Smooth muscle cell (in vitro differentiated cells): ENCODE data around the gene TFB1M. TPM values are rescaled to one million over a fixed set of nuclear protein-coding genes. Genes with fewer than 3 reads are reported as not detected.

Experiments used
- DNase-seq: peaks from one replicate; lab custom pipeline; 2025; ENCODE audit not compliant: unreplicated experiment; lab: John Stamatoyannopoulos, UW
- H2AFZ ChIP-seq: fragments of 200-600 bp; sonication (generic); 2 replicates; pipeline ENCODE4 v1.6.0; 2016; ENCODE audit warnings: antibody characterized with exemption, low read depth, mild to moderate bottlenecking
- H3F3A ChIP-seq: fragments of 200-600 bp; sonication (generic); 2 replicates; pipeline ENCODE4 v1.6.0; 2017; ENCODE audit warnings: antibody characterized with exemption, low read depth
- H3K27ac ChIP-seq: fragments of 200-600 bp; sonication (generic); 2 replicates; pipeline ENCODE4 v1.5.1; 2016; ENCODE audit warnings: low read depth, mild to moderate bottlenecking
- H3K27me3 ChIP-seq: fragments of 200-600 bp; sonication (generic); 2 replicates; pipeline ENCODE4 v1.6.1; 2016; ENCODE audit warnings: low read depth, mild to moderate bottlenecking
- H3K36me3 ChIP-seq: fragments of 200-600 bp; sonication (generic); 2 replicates; pipeline ENCODE4 v1.5.1; 2016; ENCODE audit warnings: low read depth
- H3K4me1 ChIP-seq: fragments of 200-600 bp; sonication (generic); 2 replicates; pipeline ENCODE4 v1.5.1; 2016; ENCODE audit warnings: low read depth
- H3K4me2 ChIP-seq: fragments of 200-600 bp; sonication (generic); 2 replicates; pipeline ENCODE4 v1.6.0; 2016; ENCODE audit warnings: mild to moderate bottlenecking
- H3K4me3 ChIP-seq: fragments of 200-600 bp; sonication (generic); 2 replicates; pipeline ENCODE4 v1.5.1; 2016; ENCODE audit warnings: mild to moderate bottlenecking
- H3K79me2 ChIP-seq: fragments of 200-600 bp; sonication (generic); 2 replicates; pipeline ENCODE4 v1.6.0; 2016; ENCODE audit warnings: low read depth, mild to moderate bottlenecking
- H3K9ac ChIP-seq: fragments of 200-600 bp; sonication (generic); 2 replicates; pipeline ENCODE4 v1.6.0; 2016; ENCODE audit warnings: low read depth
- H3K9me3 ChIP-seq: fragments of 200-600 bp; sonication (generic); replicated peaks from 2 replicates; pipeline ENCODE4 v1.5.1; 2016; ENCODE audit warnings: low read depth
- H4K20me1 ChIP-seq: fragments of 200-600 bp; sonication (generic); 2 replicates; pipeline ENCODE4 v1.6.0; 2016; ENCODE audit warnings: low read depth
- CTCF ChIP-seq: fragments of 200-600 bp; sonication (generic); IDR thresholded peaks from 2 replicates; pipeline ENCODE4 v1.5.1; 2017; ENCODE audit warnings: borderline replicate concordance, mild to moderate bottlenecking, antibody characterized with exemption; ENCODE audit not compliant: insufficient read depth, poor library complexity, severe bottlenecking
- WGBS: methylation state at CpG from one replicate; pipeline ENCODE4 v1.1.7; 2016; ENCODE audit warnings: low lambda C conversion rate; 5-methylcytosine and 5-hydroxymethylcytosine counted together
- polyA plus RNA-seq: library from polyadenylated mRNA; unstranded; fragments of >200 nt; fragmentation: Nextera tagmentation; extraction: Ambion mirVana; gene quantifications from 2 replicates; pipeline ENCODE4 v1.2.1, GENCODE V29; 2016
- total RNA-seq: library from RNA; depleted of rRNA; stranded (reverse); fragments of >200 nt; gene quantifications from 2 replicates; pipeline ENCODE4 v1.2.3, GENCODE V29; 2014

Gene TFB1M
- total and polyA plus RNA-seq, 2 experiments from 2014 or later, result 12.1 to 16.9 TPM

DNA sequence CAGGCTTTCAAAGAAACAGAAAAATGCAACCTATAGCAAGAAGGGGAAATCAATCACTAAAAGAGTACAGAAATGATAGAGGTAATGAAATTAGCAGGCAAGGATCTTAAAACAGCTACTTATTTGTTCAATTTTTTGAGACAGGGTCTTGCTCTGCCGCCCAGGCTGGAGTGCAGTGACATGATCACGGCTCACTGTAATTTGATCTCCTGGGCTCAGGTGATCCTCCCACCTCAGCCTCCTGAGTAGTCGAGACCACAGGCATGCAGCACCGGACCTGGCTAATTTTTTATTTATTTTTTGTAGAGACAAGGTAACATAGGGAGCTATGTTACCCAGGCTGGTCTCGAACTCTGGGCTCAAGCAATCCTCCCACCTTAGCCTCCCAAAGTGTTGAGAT, 21.6 kb downstream of the TFB1M start:
- Histone ChIP-seq H3K4me1 (peaks cover 8% of the 10 kb centered on the region), H3F3A (no peaks in the 10 kb centered on the region), H3K27ac (no peak overlapping the region), H2AFZ (no peak overlapping the region), H3K4me2 (no peak overlapping the region), H3K27me3 (no peaks in the 10 kb centered on the region), H3K36me3 (peaks cover 2% of the 10 kb centered on the region), H3K4me3 (no peak overlapping the region), H3K79me2 (no peaks in the 10 kb centered on the region), H4K20me1 (no peaks in the 10 kb centered on the region), H3K9ac (no peak overlapping the region), H3K9me3 (no peaks in the 10 kb centered on the region)
- DNase-seq, result no peak
- 65% methylated on average over 5 of the region's 5 CpGs for WGBS
- TF ChIP-seq CTCF, result no peak

DNA sequence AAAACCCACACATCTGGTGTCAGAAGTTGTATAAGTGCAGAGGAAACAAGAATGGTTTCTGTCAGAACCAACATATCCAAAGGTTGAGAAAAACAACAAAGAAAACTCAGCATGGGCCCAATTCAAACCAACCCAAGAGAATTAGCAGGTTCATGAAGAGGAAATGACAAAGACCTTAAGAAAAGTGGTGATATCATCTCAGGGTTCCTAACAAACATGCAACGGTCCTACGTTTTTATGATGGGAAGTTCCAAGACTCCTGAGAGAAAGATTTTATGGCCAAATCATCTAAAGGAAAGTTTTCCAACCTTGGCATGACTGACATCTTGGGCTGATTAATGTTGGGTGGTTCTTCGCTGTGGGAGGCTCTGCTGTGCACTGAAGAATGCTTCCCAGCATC, 23.0 kb downstream of the TFB1M start:
- WGBS, result 91% methylated on average over 3 of the region's 3 CpGs
- no peaks in the 10 kb centered on the region for H4K20me1 ChIP-seq
- no peak overlapping the region for H3K4me3 ChIP-seq
- no peak overlapping the region for H3K27ac ChIP-seq
- no peaks in the 10 kb centered on the region for H3K9me3 ChIP-seq
- H3K36me3 ChIP-seq, result no peaks in the 10 kb centered on the region
- DNase-seq, result no peak
- no peak overlapping the region for H2AFZ ChIP-seq
- no peaks in the 10 kb centered on the region for H3K79me2 ChIP-seq
- H3F3A ChIP-seq, result no peaks in the 10 kb centered on the region
- H3K9ac ChIP-seq, result no peak overlapping the region
- H3K4me1 ChIP-seq, result peaks cover 6% of the 10 kb centered on the region
- TF ChIP-seq CTCF, result no peak
- no peaks in the 10 kb centered on the region for H3K27me3 ChIP-seq
- H3K4me2 ChIP-seq, result no peak overlapping the region

DNA sequence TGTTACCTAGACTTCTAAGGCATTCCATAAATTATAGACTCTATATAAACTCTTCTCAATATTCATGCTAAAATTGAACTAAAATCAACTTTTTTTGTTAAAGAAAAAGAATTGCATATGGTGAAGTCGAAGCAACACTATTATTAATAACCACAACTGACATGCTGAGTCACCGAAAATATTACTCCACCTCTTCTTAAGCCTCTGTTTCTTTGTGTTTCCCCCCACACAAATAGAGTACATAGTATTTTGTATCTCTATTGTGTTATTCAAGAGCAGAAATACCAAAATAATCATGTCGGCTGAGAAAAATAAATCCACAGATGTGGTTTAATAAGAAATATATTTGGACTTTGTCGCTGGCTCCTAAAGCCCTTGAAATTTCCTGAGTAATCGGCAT, 23.8 kb downstream of the TFB1M start:
- no peak for TF ChIP-seq CTCF
- Histone ChIP-seq H3K36me3 (no peaks in the 10 kb centered on the region), H2AFZ (no peak overlapping the region), H3K79me2 (no peaks in the 10 kb centered on the region), H3K4me1 (peaks cover 6% of the 10 kb centered on the region), H3K27ac (no peak overlapping the region), H3K9ac (no peak overlapping the region), H4K20me1 (no peaks in the 10 kb centered on the region), H3K4me2 (no peak overlapping the region), H3K27me3 (no peaks in the 10 kb centered on the region), H3K4me3 (no peak overlapping the region), H3K9me3 (no peaks in the 10 kb centered on the region), H3F3A (no peaks in the 10 kb centered on the region)
- no peak for DNase-seq
- WGBS, result 96% methylated on average over 5 of the region's 5 CpGs

DNA sequence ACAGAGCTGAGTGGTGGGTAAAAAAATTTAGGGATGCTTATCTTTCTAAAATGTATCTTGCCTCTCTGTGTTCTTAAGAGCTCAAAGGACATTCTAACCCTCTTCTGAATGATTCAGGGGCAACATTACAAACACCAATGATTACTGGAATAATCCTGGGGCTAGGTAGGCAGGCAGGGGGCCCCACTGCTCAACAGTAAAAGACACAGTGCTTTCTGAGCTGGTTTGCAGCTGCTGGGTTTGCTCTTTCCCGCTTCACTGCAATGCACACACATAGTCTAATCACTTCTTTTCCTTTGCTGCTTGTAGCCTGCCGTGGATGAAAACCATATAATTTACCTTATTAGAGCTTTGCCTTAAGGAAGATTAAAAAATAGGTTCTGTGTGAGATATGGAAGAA, 26.5 kb downstream of the TFB1M start:
- Histone ChIP-seq H3K36me3 (peaks cover 13% of the 10 kb centered on the region), H3K9ac (no peak overlapping the region), H3F3A (no peaks in the 10 kb centered on the region), H2AFZ (no peak overlapping the region), H3K27ac (no peak overlapping the region), H3K79me2 (no peaks in the 10 kb centered on the region), H3K4me1 (peaks cover 6% of the 10 kb centered on the region), H3K9me3 (no peaks in the 10 kb centered on the region), H3K4me3 (no peak overlapping the region), H4K20me1 (no peaks in the 10 kb centered on the region), H3K27me3 (no peaks in the 10 kb centered on the region), H3K4me2 (no peak overlapping the region)
- no peak for DNase-seq
- WGBS, result 72% methylated on average over 2 of the region's 2 CpGs
- no peak for TF ChIP-seq CTCF
